ENCODE data around the gene KRTAP5-8.

DNA sequence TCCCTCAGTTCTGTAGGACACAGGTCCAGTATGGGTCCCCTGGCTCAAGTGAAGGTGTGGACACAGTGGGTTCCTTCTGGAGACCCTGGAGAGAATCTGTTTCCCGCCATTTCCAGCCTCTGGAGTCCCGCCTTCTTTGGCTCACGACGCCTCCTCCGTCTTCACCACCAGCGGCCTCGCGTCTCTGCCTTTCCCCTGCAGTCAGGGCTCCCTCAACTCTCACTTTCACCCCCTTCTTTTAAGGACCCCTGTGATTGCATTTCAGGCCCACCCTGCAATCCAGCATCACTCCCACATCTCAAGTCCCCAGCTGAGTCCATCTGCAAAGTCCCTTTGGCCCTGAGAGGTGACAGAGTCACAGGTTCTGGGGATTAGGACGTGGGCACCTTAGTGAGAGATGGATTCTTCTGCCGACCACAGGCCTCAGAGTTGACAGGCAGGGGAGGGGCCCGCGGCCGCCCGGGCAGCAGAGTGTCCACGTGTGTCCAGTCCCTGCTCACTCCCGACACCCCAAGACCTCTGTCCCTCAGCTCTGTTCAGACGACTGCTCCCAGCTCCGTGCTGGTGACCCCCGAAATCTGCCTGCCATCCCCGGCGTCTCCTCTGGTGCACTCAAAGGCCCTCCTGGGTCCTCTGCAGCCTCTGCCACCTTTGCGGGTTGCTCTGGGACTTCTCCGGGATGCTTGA lies 47.6 kb upstream of the KRTAP5-8 start:
- TF ChIP-seq, protein P1, sequence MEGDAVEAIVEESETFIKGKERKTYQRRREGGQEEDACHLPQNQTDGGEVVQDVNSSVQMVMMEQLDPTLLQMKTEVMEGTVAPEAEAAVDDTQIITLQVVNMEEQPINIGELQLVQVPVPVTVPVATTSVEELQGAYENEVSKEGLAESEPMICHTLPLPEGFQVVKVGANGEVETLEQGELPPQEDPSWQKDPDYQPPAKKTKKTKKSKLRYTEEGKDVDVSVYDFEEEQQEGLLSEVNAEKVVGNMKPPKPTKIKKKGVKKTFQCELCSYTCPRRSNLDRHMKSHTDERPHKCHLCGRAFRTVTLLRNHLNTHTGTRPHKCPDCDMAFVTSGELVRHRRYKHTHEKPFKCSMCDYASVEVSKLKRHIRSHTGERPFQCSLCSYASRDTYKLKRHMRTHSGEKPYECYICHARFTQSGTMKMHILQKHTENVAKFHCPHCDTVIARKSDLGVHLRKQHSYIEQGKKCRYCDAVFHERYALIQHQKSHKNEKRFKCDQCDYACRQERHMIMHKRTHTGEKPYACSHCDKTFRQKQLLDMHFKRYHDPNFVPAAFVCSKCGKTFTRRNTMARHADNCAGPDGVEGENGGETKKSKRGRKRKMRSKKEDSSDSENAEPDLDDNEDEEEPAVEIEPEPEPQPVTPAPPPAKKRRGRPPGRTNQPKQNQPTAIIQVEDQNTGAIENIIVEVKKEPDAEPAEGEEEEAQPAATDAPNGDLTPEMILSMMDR (IDR thresholded peaks at IDR 0.05): no peak
- TF ChIP-seq POLR2A (IDR thresholded peaks at IDR 0.05): no peak

Data from Peyer's patch (tissue), 4 donors.